ENCODE results near the gene ENTHD1.

Gene ENTHD1

DNA sequence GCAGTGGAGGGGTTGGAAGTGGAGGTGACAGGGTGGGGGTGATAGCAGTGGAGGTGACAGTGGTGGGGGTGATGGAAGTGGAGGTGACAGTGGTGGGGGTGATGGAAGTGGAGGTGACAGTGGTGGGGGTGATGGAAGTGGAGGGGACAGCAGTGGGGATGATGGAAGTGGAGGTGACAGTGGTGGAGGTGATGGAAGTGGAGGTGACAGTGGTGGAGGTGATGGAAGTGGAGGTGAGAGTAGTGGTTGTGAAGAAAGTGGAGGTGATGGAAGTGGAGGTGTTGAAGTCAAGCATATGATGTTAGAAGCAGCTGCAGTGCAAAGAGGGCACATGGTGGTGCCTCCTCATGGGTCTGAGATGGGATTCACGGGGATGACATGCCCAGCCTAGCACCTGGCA, 181.5 kb downstream of the ENTHD1 start:
- no peaks in the 10 kb centered on the region for H3K27me3 Mint-ChIP-seq
- H3K27ac Mint-ChIP-seq = no peak overlapping the region
- no peaks in the 10 kb centered on the region for H3K4me1 Mint-ChIP-seq (ENCODE audit: low read depth)
- H3K36me3 Mint-ChIP-seq (ENCODE audit: low read depth) = no peaks in the 10 kb centered on the region
- H3K9me3 Mint-ChIP-seq = no peaks in the 10 kb centered on the region
- no peak overlapping the region for H3K4me3 Mint-ChIP-seq
- no peak for DNase-seq

- no peak for DNase-seq
- Mint-ChIP-seq H3K27ac (no peak overlapping the region), H3K27me3 (no peaks in the 10 kb centered on the region)
These were observed 183.0 kb downstream of the ENTHD1 start for GRCh38 chr22:39710380-39711150.

GRCh38 chr22:39707816-39708215, 185.7 kb downstream of the ENTHD1 start:
- Mint-ChIP-seq H3K27me3 (no peaks in the 10 kb centered on the region), H3K27ac (no peak overlapping the region)

More at GRCh38 chr22:39710380-39711150, 183.0 kb downstream of the ENTHD1 start:
- H3K4me1 Mint-ChIP-seq (ENCODE audit: low read depth) = no peaks in the 10 kb centered on the region
- no peaks in the 10 kb centered on the region for H3K36me3 Mint-ChIP-seq (ENCODE audit: low read depth)
- H3K4me3 Mint-ChIP-seq = no peak overlapping the region
- H3K9me3 Mint-ChIP-seq = no peaks in the 10 kb centered on the region

DNA sequence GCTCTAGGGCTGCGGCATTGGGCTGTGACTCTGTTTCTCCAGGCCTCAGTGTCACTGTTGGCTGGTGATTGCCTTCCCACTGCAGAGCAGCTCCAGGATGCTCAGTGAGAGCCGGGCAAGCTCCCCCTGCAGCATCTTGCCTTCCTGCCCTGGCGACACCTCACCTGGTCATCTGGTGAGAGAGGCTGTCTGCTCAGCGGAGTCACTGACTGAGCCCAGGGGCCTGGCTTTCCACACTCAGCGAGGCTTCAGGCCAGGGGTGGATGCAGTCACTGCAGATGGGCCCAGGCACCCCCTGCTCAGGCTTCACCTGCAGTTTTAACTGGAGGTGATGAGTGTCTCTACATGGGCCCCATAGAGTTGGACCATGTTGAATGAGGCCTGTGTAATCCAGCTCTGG, 186.2 kb downstream of the ENTHD1 start:
- Mint-ChIP-seq H3K36me3 (ENCODE audit: low read depth) (no peaks in the 10 kb centered on the region), H3K9me3 (no peaks in the 10 kb centered on the region)

More at GRCh38 chr22:39707816-39708215, 185.7 kb downstream of the ENTHD1 start:
- Mint-ChIP-seq H3K4me3 (no peak overlapping the region), H3K4me1 (ENCODE audit: low read depth) (no peaks in the 10 kb centered on the region), H3K36me3 (ENCODE audit: low read depth) (no peaks in the 10 kb centered on the region), H3K9me3 (no peaks in the 10 kb centered on the region)
- DNase-seq = no peak

GRCh38 chr22:39706376-39707140, 187.0 kb downstream of the ENTHD1 start:
- no peaks in the 10 kb centered on the region for H3K36me3 Mint-ChIP-seq (ENCODE audit: low read depth)
- no peak overlapping the region for H3K27ac Mint-ChIP-seq
- no peak overlapping the region for H3K4me3 Mint-ChIP-seq
- no peaks in the 10 kb centered on the region for H3K4me1 Mint-ChIP-seq (ENCODE audit: low read depth)
- no peaks in the 10 kb centered on the region for H3K9me3 Mint-ChIP-seq
- no peak for DNase-seq
- no peaks in the 10 kb centered on the region for H3K27me3 Mint-ChIP-seq

More for the DNA sequence above, 186.2 kb downstream of the ENTHD1 start:
- Mint-ChIP-seq H3K4me1 (ENCODE audit: low read depth) (no peaks in the 10 kb centered on the region), H3K27me3 (no peaks in the 10 kb centered on the region), H3K4me3 (no peak overlapping the region), H3K27ac (no peak overlapping the region)
- no peak for DNase-seq

- Mint-ChIP-seq H3K27me3 (no peaks in the 10 kb centered on the region), H3K4me1 (ENCODE audit: low read depth) (no peaks in the 10 kb centered on the region), H3K9me3 (no peaks in the 10 kb centered on the region), H3K36me3 (ENCODE audit: low read depth) (no peaks in the 10 kb centered on the region), H3K27ac (no peak overlapping the region), H3K4me3 (no peak overlapping the region)
- DNase-seq = no peak
These were observed 188.2 kb downstream of the ENTHD1 start for GRCh38 chr22:39705386-39705785.

DNA sequence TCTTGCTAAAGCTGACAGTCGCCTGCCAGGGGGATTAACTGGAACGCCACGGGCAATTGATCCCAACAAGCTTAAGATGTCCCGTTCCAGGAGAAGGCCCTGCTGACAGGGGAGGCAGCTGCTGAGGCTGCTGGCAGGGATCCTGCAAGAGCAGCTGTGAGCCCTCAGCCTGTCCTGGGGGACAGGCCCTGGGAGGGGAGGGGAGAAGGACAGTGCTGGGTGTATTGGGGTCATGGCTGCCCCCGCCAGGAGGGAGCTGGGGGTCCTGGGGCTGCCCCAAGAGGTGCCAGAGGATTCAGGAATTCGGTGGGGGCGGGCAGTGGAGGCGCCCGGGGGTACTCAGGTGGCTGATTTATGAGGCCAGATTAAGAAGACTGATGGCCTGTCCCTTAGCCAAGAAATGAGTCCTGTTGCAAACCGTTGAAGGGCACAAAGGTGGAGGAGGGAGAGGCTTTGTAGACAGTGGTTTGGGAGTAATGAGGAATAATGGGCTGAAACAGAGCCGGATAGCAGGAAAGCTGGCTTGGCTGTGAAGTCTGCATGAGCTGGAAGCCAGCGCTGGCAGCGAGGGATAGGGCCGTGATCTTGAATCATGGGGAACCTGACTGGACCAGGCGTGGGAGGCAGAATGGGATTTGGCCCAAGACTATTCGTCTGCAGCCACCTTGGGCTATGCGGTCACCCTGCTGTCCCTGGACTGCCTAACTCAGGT, 189.5 kb downstream of the ENTHD1 start:
- H3K4me3 Mint-ChIP-seq = no peak overlapping the region
- no peaks in the 10 kb centered on the region for H3K4me1 Mint-ChIP-seq (ENCODE audit: low read depth)
- no peaks in the 10 kb centered on the region for H3K27me3 Mint-ChIP-seq
- H3K36me3 Mint-ChIP-seq (ENCODE audit: low read depth) = no peaks in the 10 kb centered on the region
- H3K27ac Mint-ChIP-seq = no peak overlapping the region
- no peaks in the 10 kb centered on the region for H3K9me3 Mint-ChIP-seq
- no peak for DNase-seq

DNA sequence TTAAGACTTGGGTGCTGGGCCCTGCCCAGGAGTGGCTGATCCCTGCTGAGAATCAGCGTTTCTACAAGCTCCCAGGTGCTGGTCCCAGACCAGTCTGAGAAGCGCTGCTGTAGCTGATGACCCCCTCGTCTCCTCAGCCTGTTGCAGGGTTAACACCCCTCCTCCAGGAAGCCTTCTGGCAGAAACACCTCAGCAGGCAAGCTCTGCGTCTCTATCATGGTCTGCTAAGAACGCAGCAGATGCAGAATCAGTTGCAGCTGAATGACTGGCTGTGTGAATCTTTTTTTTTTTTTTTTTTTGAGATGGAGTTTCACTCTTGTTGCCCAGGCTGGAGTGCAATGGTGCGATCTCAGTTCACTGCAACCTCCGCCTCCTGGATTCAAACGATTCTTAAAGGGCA, 190.5 kb downstream of the ENTHD1 start:
- Mint-ChIP-seq H3K36me3 (ENCODE audit: low read depth) (no peaks in the 10 kb centered on the region), H3K4me1 (ENCODE audit: low read depth) (no peaks in the 10 kb centered on the region), H3K4me3 (no peak overlapping the region), H3K9me3 (no peaks in the 10 kb centered on the region), H3K27ac (no peak overlapping the region), H3K27me3 (no peaks in the 10 kb centered on the region)
- DNase-seq = no peak

- Mint-ChIP-seq H3K4me1 (ENCODE audit: low read depth) (no peaks in the 10 kb centered on the region), H3K9me3 (no peaks in the 10 kb centered on the region), H3K27ac (no peak overlapping the region), H3K36me3 (ENCODE audit: low read depth) (no peaks in the 10 kb centered on the region), H3K4me3 (no peak overlapping the region), H3K27me3 (no peaks in the 10 kb centered on the region)
- no peak for DNase-seq
These were observed 193.0 kb downstream of the ENTHD1 start for GRCh38 chr22:39700565-39700964.

- Mint-ChIP-seq H3K36me3 (ENCODE audit: low read depth) (no peaks in the 10 kb centered on the region), H3K4me3 (no peak overlapping the region), H3K4me1 (ENCODE audit: low read depth) (no peaks in the 10 kb centered on the region), H3K9me3 (no peaks in the 10 kb centered on the region), H3K27ac (no peak overlapping the region), H3K27me3 (no peaks in the 10 kb centered on the region)
- DNase-seq = no peak
These were observed 193.8 kb downstream of the ENTHD1 start for GRCh38 chr22:39699631-39700360.

DNA sequence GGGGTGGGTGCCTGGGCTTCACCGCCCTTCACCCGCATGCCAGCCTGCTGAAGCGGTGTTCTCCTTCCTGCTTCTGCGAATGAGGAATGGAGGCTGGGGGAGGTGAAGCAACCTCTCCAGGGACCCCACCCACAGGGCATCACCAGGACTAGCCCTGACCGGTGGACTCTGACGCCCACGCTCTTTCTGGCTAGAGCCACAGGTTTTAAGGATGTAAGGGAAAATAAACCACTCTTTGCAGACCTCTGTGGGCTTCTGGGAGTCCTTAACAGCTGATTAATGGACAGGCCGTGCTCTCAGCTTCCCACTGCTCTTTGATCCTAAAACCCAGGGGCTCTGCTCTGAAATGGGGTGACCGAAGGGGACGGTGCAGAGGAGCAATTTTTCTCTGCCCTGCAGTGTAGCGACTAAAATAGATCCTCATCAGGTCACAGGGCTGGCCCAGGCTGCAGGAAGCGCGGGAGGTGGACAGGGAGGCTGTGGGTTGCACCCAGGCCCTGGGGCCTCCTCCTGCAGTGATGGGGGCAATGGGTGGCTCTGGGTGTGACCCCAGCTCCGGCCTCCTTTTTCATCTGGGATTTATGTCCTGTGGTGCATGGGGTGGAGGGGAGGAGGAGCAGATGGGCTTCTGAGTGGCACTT, 195.7 kb downstream of the ENTHD1 start:
- H3K27me3 Mint-ChIP-seq = peaks cover 3% of the 10 kb centered on the region
- H3K4me1 Mint-ChIP-seq (ENCODE audit: low read depth) = no peaks in the 10 kb centered on the region
- no peaks in the 10 kb centered on the region for H3K36me3 Mint-ChIP-seq (ENCODE audit: low read depth)
- no peaks in the 10 kb centered on the region for H3K9me3 Mint-ChIP-seq
- no peak for DNase-seq
- no peak overlapping the region for H3K27ac Mint-ChIP-seq
- no peak overlapping the region for H3K4me3 Mint-ChIP-seq

- H3K27me3 Mint-ChIP-seq = peaks cover 33% of the 10 kb centered on the region
- H3K9me3 Mint-ChIP-seq = no peaks in the 10 kb centered on the region
- no peak for DNase-seq
- no peaks in the 10 kb centered on the region for H3K36me3 Mint-ChIP-seq (ENCODE audit: low read depth)
- no peak overlapping the region for H3K27ac Mint-ChIP-seq
- H3K4me3 Mint-ChIP-seq = no peak overlapping the region
- H3K4me1 Mint-ChIP-seq (ENCODE audit: low read depth) = peaks cover 7% of the 10 kb centered on the region
These were observed 199.5 kb downstream of the ENTHD1 start for GRCh38 chr22:39693943-39694500.
